GM18502 (cell line): ENCODE measurements around the gene DNAH7.

Source experiments
- ATAC-seq: cut with Tn5 transposase; IDR thresholded peaks from one replicate; pipeline ENCODE4 v1.9.1; 2021; ENCODE audit warnings: mild to moderate bottlenecking; ENCODE audit not compliant: unreplicated experiment, poor library complexity

Gene DNAH7

GRCh38 chr2:195898505-195899191 is 170.0 kb downstream of the DNAH7 start:
- no peak for ATAC-seq

- ATAC-seq, result no peak
Observed at GRCh38 chr2:195891081-195891480, 177.6 kb downstream of the DNAH7 start.

- no peak for ATAC-seq
Observed at GRCh38 chr2:195879153-195879552, 189.5 kb downstream of the DNAH7 start.

- no peak for ATAC-seq
Observed at GRCh38 chr2:195871326-195871725, 197.3 kb downstream of the DNAH7 start.

GRCh38 chr2:195864316-195864715 is 204.3 kb downstream of the DNAH7 start:
- no peak for ATAC-seq

- ATAC-seq, result no peak
Observed at GRCh38 chr2:195863564-195863963, 205.1 kb downstream of the DNAH7 start.

- ATAC-seq, result no peak
Observed at GRCh38 chr2:195863121-195863520, 205.5 kb downstream of the DNAH7 start.

- no peak for ATAC-seq
Observed at GRCh38 chr2:195861821-195862220, 206.8 kb downstream of the DNAH7 start.

GRCh38 chr2:195859513-195859912 is 209.1 kb downstream of the DNAH7 start:
- ATAC-seq, result no peak

GRCh38 chr2:195857132-195857531 is 211.5 kb downstream of the DNAH7 start:
- ATAC-seq, result no peak

GRCh38 chr2:195850764-195851163 is 217.9 kb downstream of the DNAH7 start:
- ATAC-seq, result no peak

GRCh38 chr2:195848119-195848899 is 220.3 kb downstream of the DNAH7 start:
- ATAC-seq, result no peak

GRCh38 chr2:195842932-195843331 is 225.7 kb downstream of the DNAH7 start:
- peak; percentile 48 for ATAC-seq

- ATAC-seq, result no peak
Observed at GRCh38 chr2:195838002-195838401, 230.6 kb downstream of the DNAH7 start.

- no peak for ATAC-seq
Observed at GRCh38 chr2:195836002-195836401, 232.6 kb downstream of the DNAH7 start.

GRCh38 chr2:195834836-195835235 is 233.8 kb downstream of the DNAH7 start:
- no peak for ATAC-seq

- ATAC-seq, result no peak
Observed at GRCh38 chr2:195830968-195831950, 237.4 kb downstream of the DNAH7 start.

- ATAC-seq, result no peak
Observed at GRCh38 chr2:195824478-195824877, 244.2 kb downstream of the DNAH7 start.

- ATAC-seq, result no peak
Observed at GRCh38 chr2:195823206-195823605, 245.4 kb downstream of the DNAH7 start.

- no peak for ATAC-seq
Observed at GRCh38 chr2:195821566-195821932, 247.1 kb downstream of the DNAH7 start.
